NOMO-1 treated with dmso at 0.1 percent for 144 hours (cell line): Measurements from ENCODE around the gene RFC4.
A peak's percentile ranks its signal among the peaks of the same experiment; 100 is the strongest.
"Not testable (repeated sequence)": the region's sequence is repeated elsewhere in the genome, so short reads cannot be mapped to it uniquely, and the experiment has no call there.

Source experiments
- DNase-seq: peaks from one replicate; lab custom pipeline; 2025; ENCODE audit not compliant: unreplicated experiment; lab: John Stamatoyannopoulos, UW

The RFC4 gene

GRCh38 chr3:186806089-186807055 lies at the start of gene RFC4:
TSS of gene RFC4 (minus strand) at chr3:186806482. CDS start at chr3:186804713, 1,769 bp downstream.
- DNase-seq = peak; percentile 88

DNA sequence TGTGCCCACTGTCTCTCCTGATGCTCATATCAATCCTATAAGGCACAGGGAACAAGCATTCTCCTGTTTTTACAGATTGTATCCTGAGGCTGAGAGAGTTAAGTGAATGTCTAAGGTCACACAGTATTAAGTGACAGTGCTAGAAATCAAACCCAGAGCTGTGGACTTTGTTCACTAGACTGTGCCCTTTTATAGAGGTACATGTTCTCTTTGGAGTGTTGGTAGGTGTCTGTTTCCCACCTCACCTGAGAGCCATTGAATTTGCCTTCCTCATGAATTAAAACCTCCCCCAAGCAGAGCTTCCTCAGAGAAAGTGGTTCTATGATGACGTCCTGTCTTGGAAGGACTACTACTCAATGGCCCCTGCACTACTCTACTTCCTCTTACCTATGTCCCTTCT lies 48.7 kb upstream of the RFC4 start:
- DNase-seq = no peak

GRCh38 chr3:186854146-186854545 lies 47.9 kb upstream of the RFC4 start:
- no peak for DNase-seq

GRCh38 chr3:186852994-186853393 lies 46.7 kb upstream of the RFC4 start:
- no peak for DNase-seq

GRCh38 chr3:186851835-186852234 lies 45.6 kb upstream of the RFC4 start:
- DNase-seq = not testable (repeated sequence)

- no peak for DNase-seq
Observed at GRCh38 chr3:186849374-186849975, 43.2 kb upstream of the RFC4 start.

- DNase-seq = no peak
Observed at GRCh38 chr3:186847437-186847836, 41.2 kb upstream of the RFC4 start.

DNA sequence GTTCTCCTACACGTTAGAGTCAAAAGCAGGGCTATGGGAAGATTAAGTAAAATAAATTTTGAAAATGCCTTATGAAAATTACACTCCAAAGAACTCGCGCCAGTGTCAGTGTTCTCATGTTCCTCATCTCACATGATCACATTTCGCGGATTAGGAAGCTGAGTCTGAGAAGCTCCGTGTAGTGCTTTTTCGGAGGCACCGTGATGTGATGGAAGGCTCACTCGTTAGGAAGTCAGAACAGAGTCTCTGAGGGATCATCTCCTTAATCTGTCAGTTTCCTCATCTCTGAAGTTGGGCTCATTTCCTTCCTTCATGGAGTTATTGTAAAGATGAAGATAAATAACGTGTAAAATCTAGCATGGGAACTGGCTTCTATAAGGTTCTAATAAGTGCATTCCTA lies 39.5 kb upstream of the RFC4 start:
- DNase-seq = no peak

GRCh38 chr3:186844908-186845307 lies 38.6 kb upstream of the RFC4 start:
- no peak for DNase-seq

DNA sequence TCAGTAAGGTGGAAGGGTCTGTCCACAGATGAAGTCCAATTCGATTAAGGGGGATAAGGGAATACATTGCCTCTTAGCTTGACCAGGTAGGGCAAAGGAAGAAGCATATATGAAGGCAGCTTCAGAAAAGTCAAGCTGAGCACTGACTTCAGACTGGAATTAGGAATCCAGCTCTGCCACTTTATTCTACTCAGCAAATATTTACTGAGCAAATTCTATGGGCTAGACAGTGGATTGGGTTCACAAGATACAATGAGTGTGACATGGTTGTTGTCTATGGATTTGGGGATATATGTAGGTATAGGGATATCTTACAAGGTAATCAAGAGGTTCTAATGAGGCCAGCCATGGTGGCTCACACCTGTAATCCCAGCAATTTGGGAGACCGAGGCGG lies 36.8 kb upstream of the RFC4 start:
- DNase-seq = no peak

- DNase-seq = no peak
Observed at GRCh38 chr3:186842426-186843038, 36.2 kb upstream of the RFC4 start, which contains the start of gene ADIPOQ. TSS of gene ADIPOQ (plus strand) at chr3:186842710. CDS start at chr3:186853059, 10,349 bp downstream.

DNA sequence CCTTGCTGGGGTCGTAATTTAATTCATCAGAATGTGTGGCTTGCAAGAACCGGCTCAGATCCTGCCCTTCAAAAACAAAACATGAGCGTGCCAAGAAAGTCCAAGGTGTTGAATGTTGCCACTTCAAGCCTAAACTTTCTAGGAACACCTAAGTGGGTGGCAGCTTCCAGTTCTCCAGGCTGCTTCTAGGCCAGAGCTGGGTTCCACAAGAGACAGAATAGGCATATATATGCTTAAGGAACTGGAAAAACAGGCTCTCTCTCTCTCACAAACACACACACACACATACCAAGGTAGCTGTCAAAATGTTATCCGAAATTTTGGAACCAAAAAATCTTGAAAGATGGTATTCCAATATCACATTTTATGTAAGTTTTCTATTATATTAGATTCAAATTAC lies 35.3 kb upstream of the RFC4 start:
- no peak for DNase-seq

GRCh38 chr3:186839874-186840641 lies 33.8 kb upstream of the RFC4 start:
- peak; percentile 68 for DNase-seq

DNA sequence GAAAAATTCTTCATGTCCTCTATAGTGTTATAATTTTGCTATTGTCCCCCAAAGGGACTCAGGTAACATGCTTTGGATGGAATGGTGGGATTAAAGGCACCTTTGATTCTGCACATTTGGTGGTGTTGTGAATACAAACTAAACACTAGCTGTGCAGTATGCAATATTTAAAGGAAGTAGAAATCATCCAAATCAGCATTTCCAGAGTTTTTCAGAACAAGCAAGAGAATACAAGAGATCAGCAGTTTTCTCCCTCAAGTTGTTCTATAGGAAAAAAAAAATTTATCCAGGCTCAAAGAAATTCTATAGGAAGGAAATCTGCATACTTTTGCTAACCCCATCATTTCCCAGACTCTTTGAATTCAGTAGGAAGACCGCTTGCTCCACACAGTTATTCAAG lies 26.0 kb upstream of the RFC4 start:
- DNase-seq = no peak

- DNase-seq = no peak
Observed at GRCh38 chr3:186831798-186832197, 25.5 kb upstream of the RFC4 start.

DNA sequence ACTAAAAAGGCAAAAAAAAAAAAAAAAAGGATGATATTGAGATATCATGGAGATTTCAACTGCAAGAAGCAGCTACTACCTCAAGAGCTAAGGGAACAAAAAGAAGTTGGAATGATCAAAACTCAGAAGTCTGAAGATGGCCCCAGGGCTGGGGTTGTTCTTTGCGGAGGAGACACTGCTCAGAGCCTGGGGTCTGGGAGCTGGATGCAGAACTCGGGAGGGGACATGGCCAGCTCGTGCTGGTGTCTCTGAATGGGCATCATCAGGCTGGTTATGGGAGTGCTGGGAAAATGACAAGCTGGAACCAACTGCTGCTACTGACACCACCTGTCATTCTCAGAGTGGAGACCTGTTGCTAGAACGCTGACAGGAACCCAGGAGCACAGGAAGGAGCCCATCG lies 22.1 kb upstream of the RFC4 start:
- no peak for DNase-seq

GRCh38 chr3:186826976-186827857 lies 20.9 kb upstream of the RFC4 start:
- DNase-seq = peak; percentile 89

GRCh38 chr3:186826410-186826975 lies 20.2 kb upstream of the RFC4 start:
- no peak for DNase-seq

DNA sequence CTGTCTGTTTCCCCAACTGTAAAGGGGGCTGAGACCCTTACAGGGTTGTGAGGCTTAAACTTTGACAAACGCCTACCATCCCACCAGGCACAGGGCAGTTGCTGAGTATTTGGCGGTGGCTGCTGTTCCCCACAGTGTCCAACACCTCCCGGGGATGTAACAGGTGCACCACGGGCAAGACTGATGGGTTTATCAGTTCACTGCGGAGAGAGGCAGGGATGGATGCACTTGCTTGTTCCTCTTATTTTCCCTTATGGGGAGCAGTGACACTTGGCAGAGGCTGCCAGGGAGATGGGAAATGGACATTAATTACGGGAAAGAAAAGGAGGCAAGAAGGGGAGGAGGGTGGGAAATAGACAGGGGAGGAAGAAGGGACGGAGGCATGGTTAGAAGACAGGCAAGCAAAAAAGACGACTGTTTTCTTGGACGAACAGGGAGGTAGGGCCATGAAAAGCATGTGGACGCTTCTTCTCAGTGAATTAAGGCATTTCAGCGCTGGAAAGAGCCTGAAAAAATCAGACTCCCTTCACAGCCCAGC lies 19.7 kb upstream of the RFC4 start:
- no peak for DNase-seq
